ENCODE measurements around the gene USP5. TPM values are rescaled to one million over a fixed set of nuclear protein-coding genes. Genes with fewer than 3 reads are reported as not detected.

Gene USP5
- total and polyA plus RNA-seq, 2 of the 8 experiments (the other 6 are each of a cell fraction or from before 2014, with no cell fraction given) = 66.5 to 148 TPM

GRCh38 chr12:6827982-6828780 is 23.8 kb upstream of the USP5 start, which contains the start of gene P3H3:
Gene P3H3, plus strand, starts transcription at chr12:6828407. Its CDS starts 34 bp downstream, at chr12:6828441.
- H3K9ac ChIP-seq (replicated peaks in 1 of 4; ENCODE audit: extremely low read depth in 1 of 4, low read depth in 3 of 4, low read length in 3 of 4) = peak within 1 kb of the TSS; percentile 66 to 84 (median 80)
- no peak within 1 kb of the TSS for H3K14ac ChIP-seq (ENCODE audit: insufficient read length)
- peak within 1 kb of the TSS; percentile 76 for H3K18ac ChIP-seq (ENCODE audit: extremely low read depth, low read length)
- H3K27me3 ChIP-seq (replicated peaks in 1 of 4; ENCODE audit: control insufficient read depth in 3 of 4, extremely low read depth in 1 of 4, insufficient read depth in 3 of 4, low read length in 3 of 4) = peaks cover 0 to 9% (median 6%) of the 10 kb centered on the region in 4 experiments; a peak in 5 of 7 replicates
- WGBS, 2 experiments (ENCODE audit: extremely low coverage in 1 of 2, insufficient coverage in 1 of 2, insufficient read length in 1 of 2, insufficient replicate concordance in 2 of 2, low coverage in 1 of 2, low lambda C conversion rate in 2 of 2, missing lambda C conversion rate in 1 of 2) = 2% methylated on average over 15 of the region's 60 CpGs; no CpG with 5 or more reads in 1 of the 2 experiments
- no peak within 1 kb of the TSS for H2BK20ac ChIP-seq (ENCODE audit: low read length)
- FAIRE-seq (no peak), DNase-seq (ENCODE audit: low read depth in 1 of 2, low spot score in 2 of 2) (peak in 1 of 2 experiments; percentile 76)
- H4K8ac ChIP-seq (ENCODE audit: extremely low read depth, insufficient read depth, low read length) = peak within 1 kb of the TSS; percentile 66; the same call in 1 of the 2 replicates
- H4K5ac ChIP-seq (ENCODE audit: insufficient read length, low read depth, low read length) = peak within 1 kb of the TSS; percentile 86
- H3K27ac ChIP-seq (ENCODE audit: low read depth, low read length) = peak within 1 kb of the TSS; percentile 59; the same call in 1 of the 2 replicates
- ChIA-PET CTCF (ENCODE audit: partially characterized antibody) (interaction anchor here (0.7 to 23.7 kb wide), 8 partner anchors 19 to 224 kb away, joined by 3 to 532 read pairs (median 4); partner anchors contain the start of genes CD4, CDCA3, GNB3 and LAG3), POLR2A (ENCODE audit: partially characterized antibody) (interaction anchor here (0.7 to 27.1 kb wide), 18 partner anchors 9 to 128 kb away, joined by 3 to 388 read pairs (median 4); partner anchors contain the start of genes CDCA3, ENO2, GNB3 and MLF2)
- H2BK5ac ChIP-seq (ENCODE audit: low read depth, low read length) = peak within 1 kb of the TSS; percentile 79; the same call in 1 of the 2 replicates
- H3K79me2 ChIP-seq (ENCODE audit: control insufficient read depth in 1 of 2, insufficient read depth in 2 of 2, low read length in 2 of 2) = peaks cover 0 to 9% of the 10 kb centered on the region in 2 experiments; a peak in 1 of 4 replicates
- peaks cover 17% of the 10 kb centered on the region for H3K23me2 ChIP-seq (ENCODE audit: low read depth, low read length)
- peaks cover 5 to 20% (median 18%) of the 10 kb centered on the region in 4 experiments; a peak in 5 of 8 replicates for H3K36me3 ChIP-seq (ENCODE audit: control insufficient read depth in 2 of 4, insufficient read depth in 4 of 4, low read length in 3 of 4)
- H3K23ac ChIP-seq (ENCODE audit: insufficient read length) = no peak within 1 kb of the TSS
- peaks cover 0 to 7% of the 10 kb centered on the region in 2 experiments for H4K20me1 ChIP-seq (replicated peaks in 1 of 2; ENCODE audit: control insufficient read depth in 1 of 2, insufficient read depth in 2 of 2, low read length in 2 of 2)
- H4K91ac ChIP-seq (replicated peaks; ENCODE audit: insufficient read length, low read length) = peak within 1 kb of the TSS; percentile 90
- H3K79me1 ChIP-seq (ENCODE audit: low read depth, low read length) = peaks cover 4% of the 10 kb centered on the region
- peak within 1 kb of the TSS; percentile 77 to 99 for H3K4me2 ChIP-seq (ENCODE audit: insufficient read depth in 1 of 2, low read depth in 2 of 2, low read length in 2 of 2)
- peak within 1 kb of the TSS; percentile 84 for H3K56ac ChIP-seq (replicated peaks; ENCODE audit: insufficient read length, low read depth, low read length)
- H3K4me1 ChIP-seq (replicated peaks in 1 of 4; ENCODE audit: control insufficient read depth in 3 of 4, insufficient read depth in 4 of 4, low read length in 3 of 4) = peaks cover 4 to 26% (median 19%) of the 10 kb centered on the region in 4 experiments
- H2BK15ac ChIP-seq (ENCODE audit: low read length) = 0 out of 2 replicates have a peak within 1 kb of the TSS, but pooled peaks have one; percentile 72
- H2AFZ ChIP-seq (ENCODE audit: low read length) = no peak within 1 kb of the TSS
- peak within 1 kb of the TSS; percentile 66 for H3K4ac ChIP-seq (replicated peaks; ENCODE audit: insufficient read length, low read depth, low read length)
- peak within 1 kb of the TSS; percentile 88 to 94 (median 90) for H3K4me3 ChIP-seq (ENCODE audit: extremely low read depth in 1 of 4, insufficient read depth in 2 of 4, low read depth in 3 of 4, low read length in 4 of 4)
- no peaks in the 10 kb centered on the region for H3K9me3 ChIP-seq (ENCODE audit: insufficient read depth in 2 of 2, low read depth in 1 of 2, low read length in 1 of 2)
- peak within 1 kb of the TSS; percentile 26 for H2BK120ac ChIP-seq (replicated peaks; ENCODE audit: low read depth, low read length)
- H2BK12ac ChIP-seq (ENCODE audit: low read depth, low read length) = peak within 1 kb of the TSS; percentile 70; the same call in 1 of the 2 replicates
- 0 out of 2 replicates have a peak within 1 kb of the TSS, but pooled peaks have one; percentile 1 for H2AK5ac ChIP-seq (ENCODE audit: low read depth, low read length)
- TF ChIP-seq MAX (IDR thresholded peaks at IDR 0.05) (peak; percentile 18; the same call in 1 of the 2 replicates), POLR2A (IDR thresholded peaks at IDR 0.05; ENCODE audit: control extremely low read depth in 1 of 2, low read depth in 2 of 2, low read length in 2 of 2) (peak in 1 of 2 experiments; percentile 30; a peak in 1 of 3 replicates), ASH2L (IDR thresholded peaks at IDR 0.05; ENCODE audit: low read length) (peak; percentile 16), RBBP5 (IDR thresholded peaks at IDR 0.05; ENCODE audit: borderline replicate concordance, low read depth, low read length) (peak; percentile 21; the same call in 1 of the 2 replicates), CREB1 (IDR thresholded peaks at IDR 0.05) (no peak), SIN3A (conservative IDR thresholded peaks at IDR 0.05 in 1 of 2, IDR thresholded peaks at IDR 0.05 in 1 of 2; ENCODE audit: low read depth in 1 of 2, low read length in 2 of 2) (no peak), ATF3 (IDR thresholded peaks at IDR 0.05; ENCODE audit: insufficient read depth, low read depth, low read length) (no peak), KDM4A (IDR thresholded peaks at IDR 0.05; ENCODE audit: low read depth, low read length, severe bottlenecking) (peak; percentile 11), PHF8 (conservative IDR thresholded peaks at IDR 0.05; ENCODE audit: low read depth, low read length) (no peak; the same call in 1 of the 2 replicates)

Data from H1 (cell line).